GM18868 (cell line): ENCODE results near the gene TGM5.
"Not testable (repeated sequence)": the region's sequence is repeated elsewhere in the genome, so short reads cannot be mapped to it uniquely, and the experiment has no call there.

ENCODE experiments used
- ATAC-seq: cut with Tn5 transposase; IDR thresholded peaks from one replicate; pipeline ENCODE4 v1.9.1; 2021; ENCODE audit warnings: mild to moderate bottlenecking, moderate library complexity; ENCODE audit not compliant: unreplicated experiment

TGM5 gene

DNA sequence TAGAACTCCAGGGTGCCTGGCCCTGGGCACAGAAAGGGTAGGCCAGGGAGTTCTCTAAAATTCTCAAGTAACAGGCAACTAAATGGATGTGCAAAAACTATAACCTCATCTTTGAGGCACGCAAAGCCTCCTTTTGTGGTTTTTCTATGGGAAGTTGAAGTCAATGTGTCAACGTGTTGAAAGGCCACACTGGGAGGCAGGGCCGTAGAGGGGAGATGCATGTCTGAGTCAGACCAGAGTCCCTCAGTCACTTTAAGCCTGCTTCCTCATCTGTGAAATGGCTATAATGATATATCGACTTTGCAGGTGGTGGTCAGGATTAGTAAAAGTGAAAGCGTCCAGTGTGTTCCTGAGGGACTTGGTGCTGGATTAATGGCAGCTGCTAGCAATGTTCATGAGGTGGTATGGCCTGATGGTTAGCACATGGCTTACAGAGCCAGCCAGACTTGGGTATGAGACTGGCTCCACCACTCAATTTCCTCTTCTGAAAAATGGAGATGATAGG, 17.0 kb downstream of the TGM5 start:
- peak; percentile 52 for ATAC-seq

DNA sequence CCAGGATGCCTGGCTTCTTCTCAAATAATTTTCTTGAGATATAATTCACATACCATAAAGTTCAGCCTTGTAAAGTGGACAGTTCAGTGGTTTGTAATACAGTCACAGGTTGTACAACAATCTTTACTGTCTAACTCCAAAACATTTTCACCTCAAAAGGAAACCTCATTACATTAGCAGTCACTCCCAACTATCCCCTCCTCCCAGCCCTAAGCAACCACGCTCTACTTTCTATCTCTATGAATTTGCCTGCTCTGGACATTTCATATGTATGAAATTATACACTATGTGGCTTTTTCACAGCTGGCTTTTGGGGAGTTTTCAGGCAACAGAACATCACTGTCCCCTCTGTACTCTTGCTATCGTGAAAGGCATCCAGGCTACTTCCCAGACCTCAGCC, 17.5 kb downstream of the TGM5 start:
- ATAC-seq = peak; percentile 2

DNA sequence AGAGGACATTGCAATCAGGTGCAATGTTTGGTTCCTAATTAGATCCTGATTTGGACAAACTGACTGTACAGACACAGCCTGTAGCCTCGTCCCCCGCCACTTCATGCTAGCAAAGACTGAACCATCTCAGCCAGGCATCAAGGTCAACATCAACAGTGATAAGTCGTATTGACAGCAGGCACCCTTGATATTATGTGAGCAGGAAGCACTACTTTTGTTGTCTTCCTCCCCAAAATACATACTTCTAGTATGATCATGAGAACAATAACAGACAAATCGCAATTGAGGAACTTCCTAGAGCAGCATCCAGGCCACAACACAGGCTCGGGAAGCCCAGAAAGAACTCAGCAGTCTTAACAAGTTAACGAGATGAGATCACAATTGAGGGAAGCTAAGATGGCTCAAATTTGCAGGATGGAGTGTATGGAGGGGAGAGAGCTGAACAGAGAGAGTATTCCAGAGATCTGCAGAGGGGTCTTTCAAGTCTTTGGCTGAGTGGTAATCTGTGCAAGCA, 20.4 kb downstream of the TGM5 start:
- ATAC-seq = no peak

DNA sequence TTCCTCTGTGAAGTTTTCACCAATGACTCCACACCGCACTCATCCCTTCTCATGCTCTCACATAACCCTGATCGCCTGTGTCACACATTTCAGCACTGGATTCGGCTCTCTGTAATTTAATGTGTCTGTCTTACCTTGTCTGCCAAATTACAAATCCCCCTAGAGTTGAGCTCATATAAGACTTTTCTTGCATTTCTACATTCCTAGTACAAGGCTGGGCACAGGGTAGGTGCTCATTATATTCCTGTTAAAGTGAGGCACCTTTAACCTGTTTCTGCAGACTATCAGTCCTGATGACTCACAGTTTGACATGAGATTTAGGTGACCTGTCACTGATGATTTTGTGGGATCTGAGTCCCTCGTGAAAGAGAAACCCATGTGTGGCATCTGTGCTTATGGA, 22.6 kb downstream of the TGM5 start:
- ATAC-seq = no peak

DNA sequence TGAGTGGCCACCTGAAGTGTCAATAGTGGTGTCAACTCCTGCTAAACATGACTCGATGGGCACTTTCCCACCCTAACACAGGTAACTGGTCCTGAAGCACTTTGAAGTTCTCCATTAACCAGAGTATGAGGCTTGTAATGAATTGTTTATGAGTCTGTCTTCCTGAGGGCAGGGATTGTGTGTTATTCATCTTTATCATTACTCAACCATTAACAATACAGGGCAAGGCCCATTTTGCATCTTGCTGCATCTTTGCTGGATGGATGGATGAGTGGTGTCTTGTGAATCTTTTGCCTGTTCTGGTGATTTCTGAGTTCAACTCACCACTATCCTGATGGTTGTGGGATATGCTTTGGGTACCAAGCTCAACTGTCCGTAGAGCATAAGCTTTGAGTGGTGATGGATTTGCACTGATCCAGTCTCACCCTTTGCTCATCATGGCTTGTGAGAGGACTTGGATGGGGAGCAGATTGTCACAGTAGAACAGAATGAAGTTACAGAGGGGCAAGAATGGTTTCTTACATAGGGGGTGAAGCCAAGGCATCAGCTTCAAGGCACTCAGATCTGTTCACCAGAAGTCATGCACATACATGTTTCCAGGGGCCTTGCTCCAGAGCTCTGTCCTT, 23.6 kb downstream of the TGM5 start:
- ATAC-seq = no peak

DNA sequence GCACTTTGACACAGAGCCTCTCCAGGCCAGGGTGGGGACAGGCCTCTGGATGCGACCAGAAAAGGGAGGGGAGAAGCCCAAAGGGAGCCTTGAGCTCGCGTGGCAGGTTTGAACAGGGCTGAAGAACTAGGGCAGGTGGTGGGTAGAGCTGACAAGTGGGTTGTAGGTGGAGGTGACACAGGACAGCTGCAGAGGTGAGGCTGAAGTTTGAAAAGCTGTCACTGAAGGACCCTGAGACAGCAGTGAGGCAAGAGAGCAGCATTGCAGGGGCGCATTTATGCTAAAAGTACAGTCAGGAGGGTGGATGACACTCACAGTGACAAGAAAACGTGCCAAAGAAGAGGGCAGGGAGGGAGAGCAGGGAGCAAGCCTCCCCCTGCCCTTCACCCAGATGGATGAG, 24.1 kb downstream of the TGM5 start:
- ATAC-seq = no peak

DNA sequence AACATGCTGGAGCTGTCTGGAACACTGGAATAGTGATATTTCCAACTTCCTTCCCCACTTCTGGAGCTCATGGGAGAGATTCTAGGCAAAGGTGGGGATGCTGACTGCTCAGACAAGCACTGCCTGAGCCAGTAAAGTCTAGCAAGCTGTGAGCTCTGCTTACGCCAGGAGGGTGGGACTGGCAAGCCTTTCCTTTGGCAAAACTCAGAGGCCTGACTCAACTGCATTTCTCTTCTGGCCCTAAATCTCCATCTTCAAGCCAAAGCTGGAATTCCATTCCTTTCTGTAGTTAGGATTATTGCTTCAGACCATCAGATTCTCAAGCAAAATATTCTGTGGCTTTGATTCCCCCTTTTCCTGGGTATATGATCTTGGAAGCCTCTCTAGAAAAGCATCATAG, 25.6 kb downstream of the TGM5 start:
- no peak for ATAC-seq

DNA sequence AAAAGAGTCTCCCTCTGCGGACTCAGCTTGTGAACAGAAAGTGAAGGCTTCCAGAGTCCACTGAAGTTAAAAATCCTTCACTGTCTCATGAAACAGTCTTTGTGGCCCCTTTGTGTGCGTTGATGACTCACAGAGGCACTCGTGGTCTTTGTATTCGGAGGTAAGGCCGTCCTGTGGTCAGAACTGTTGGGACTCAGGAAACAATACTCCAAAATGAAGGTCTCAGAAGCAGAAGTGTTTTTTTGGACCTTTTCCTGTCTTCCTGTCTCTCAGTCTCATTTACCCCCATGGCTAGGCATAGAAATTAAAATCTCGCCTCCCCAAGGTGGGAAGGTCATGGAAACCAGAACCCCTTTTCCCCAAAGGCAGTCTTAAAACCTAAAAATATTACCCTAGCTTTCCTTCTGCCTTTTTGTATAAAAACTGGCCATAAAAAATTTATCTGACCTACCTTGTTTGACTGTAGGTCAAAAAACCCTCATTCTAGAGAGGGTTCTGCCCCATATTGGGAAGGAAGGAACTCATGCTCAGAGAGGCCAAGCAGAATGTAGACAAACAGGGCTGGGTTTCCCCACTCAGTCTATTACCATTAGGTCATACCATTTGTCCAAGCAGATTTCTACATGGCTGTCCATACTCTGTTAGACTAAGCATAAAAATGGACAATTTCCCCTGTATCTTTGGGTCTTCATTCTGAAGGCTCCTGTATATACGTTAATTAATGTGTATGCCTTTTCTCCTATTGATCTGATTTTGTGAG, 26.8 kb downstream of the TGM5 start:
- ATAC-seq = peak; percentile 47

DNA sequence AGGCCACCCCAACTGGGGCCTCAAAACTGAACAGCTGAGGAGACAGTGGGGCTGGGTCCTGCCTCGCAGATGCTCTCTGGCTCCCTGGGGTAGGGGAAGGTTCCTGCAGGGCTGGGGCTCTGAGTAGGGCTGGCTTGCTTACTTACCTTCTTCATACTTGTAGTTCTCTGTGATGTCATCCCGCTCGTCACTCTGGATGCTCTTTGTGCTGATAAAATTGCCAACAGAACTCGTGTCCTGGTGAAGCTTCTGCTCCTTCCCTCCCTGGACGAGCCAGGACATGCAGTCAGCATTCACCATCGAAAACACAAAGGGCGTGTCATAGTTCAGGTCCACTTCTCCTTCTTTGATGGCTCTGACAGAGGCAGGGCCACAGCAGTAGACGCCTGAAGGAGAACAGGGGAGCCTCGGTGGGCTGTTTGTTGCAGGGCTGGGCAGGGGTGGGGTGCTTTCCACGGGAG, 28.0 kb downstream of the TGM5 start:
- no peak for ATAC-seq

DNA sequence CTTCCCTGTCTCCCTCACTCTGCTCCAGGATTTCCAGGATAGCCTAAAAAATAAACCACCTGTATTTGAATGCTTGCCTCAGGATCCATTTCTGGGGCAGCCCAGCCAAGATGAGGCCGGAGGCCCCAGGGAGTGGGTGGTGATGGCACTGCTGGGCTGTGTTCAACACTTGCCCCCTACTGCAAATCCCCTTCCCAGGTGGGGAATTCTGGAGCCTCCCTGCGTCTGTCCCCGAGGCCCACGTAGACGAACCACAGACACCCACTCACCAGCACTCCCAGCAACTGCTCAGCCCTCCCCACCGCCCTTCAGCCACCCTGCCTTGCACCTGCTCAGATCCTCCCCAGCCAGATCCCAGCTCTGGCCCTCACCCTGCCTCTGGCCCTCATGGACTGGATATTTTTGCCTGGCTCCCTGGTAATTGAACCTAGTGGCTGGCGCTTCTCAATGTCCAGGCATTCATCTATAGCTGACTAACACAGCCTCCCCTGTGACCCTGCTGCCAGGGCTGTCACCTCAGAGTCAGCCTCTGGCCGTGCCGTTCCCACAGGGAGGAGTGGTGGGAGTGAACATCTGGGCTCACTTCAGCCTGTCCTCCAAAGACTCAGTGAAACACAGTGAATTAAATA, 28.8 kb downstream of the TGM5 start:
- ATAC-seq = no peak

DNA sequence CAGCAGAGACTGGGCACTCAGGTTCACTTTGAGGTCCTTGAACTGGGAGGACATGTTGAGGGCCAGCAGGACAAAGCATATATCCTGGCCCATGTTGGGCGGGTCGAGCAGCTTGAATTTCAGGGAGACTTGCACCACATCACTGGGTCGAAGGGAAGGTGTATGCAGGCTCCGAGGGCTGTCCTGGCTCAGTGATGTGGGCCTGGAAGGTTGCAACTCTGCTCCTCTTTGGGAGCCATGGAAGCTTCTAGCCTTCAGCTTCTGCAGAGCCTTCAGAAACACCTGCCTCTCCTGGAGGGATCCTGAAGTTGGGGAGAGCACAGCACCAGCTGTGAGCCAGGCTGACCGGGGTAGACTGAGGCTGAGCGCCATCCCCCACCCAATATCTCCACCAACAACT, 31.2 kb downstream of the TGM5 start:
- ATAC-seq = no peak

DNA sequence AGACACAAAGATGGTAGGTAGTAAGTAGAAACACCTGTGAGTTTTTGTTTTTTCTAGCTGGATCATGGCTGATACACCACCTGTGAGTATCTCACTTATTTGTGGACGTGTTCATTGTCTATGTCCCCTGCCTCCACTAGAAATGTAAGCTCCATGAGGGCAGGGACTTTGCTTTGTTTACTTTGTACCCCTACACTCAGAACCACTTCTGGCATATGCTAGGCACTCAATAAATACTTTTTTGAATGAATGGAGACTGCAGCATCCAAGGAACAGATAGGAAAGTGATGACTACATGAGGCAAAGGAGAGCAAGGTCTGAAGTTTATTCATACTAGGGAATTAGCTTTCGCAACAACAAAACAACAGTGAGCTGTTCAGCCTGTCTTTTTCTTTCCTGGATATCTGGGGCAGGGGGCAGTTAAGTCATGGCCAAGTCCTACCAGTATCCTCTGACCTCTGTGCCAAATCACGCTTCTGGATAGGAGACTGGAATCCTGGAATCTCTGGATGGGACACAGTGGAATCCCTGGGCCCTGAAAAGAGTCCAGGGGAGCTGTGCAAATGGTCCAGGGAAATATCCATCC, 34.3 kb downstream of the TGM5 start:
- no peak for ATAC-seq

DNA sequence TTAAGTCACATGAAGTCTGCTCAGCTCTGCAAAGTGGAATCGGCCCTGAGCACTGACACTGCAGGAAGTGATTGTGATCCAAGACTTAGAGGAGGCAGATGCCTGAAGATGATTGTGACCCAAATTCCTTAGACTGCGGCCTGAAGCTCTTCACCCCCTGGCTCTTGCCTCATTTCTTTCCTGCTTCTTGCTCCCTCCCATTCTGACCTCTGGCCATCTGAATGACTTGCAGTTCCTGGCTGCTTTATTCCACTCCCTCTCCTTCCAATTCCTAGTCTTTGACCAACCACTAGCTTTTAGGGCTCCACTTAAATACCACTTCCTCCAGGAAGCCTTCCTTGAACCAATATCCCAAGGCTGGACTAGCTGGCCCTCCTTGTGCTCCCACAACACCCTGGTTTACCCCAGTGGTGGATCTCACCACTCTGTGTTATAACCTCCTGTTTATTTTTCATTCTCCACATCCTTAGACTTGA, 36.0 kb downstream of the TGM5 start:
- ATAC-seq = no peak

DNA sequence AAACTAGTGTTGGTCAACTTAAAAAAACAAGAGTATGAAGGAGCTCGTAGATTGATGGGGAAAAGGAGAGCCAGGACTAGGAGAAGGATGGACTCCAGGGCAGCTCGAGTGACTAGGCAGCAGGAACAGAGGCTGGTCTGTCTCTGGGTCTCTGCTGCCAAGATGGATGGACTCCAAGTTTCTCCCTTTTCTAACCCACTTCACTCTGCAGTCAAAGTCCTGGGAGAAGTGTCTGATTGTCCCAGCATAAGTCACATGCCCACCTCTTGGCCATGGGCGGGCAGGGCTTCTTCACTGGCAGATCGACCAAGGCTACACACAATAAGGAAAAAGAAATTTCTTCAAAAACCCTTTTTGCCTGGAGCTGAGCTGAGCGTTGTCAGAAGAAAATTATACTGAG, 36.8 kb downstream of the TGM5 start:
- ATAC-seq = no peak

DNA sequence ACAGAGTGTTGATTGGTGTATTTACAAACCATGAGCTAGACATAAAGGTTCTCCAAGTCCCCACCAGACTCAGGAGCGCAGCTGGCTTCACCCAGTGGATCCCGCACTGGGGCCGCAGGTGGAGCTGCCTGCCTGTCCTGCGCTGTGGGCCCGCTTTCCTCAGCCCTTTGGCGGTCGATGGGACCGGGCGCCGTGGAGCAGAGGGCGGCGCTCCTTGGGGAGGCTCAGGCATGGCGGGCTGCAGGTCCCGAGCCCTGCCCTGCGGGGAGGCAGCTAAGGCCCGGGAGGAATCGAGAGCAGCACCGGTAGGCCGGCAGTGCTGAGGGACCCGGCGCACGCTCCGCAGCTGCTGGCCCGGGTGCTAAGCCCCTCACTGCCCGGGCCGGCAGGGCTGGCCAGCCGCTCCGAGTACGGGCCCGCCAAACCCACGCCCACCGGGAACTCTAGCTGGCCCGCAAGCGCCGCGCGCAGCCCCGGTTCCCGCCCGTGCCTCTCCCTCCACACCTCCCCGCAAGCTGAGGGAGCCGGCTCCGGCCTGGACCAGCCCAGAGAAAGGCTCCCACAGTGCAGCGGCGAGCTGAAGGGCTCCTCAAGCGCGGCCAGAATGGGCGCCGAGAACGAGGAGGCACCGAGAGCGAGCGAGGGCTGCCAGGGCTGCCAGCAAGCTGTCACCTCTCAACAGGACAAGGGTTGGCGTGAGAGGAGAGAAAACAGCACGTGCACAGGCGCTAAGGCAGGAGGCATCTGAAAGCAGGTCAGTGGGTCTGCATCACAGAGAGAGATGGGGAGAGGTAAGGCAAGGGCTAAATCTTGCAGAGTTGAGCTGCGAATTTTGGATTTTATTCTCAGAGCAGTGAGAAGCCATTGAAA, 40.1 kb downstream of the TGM5 start:
- no peak for ATAC-seq

DNA sequence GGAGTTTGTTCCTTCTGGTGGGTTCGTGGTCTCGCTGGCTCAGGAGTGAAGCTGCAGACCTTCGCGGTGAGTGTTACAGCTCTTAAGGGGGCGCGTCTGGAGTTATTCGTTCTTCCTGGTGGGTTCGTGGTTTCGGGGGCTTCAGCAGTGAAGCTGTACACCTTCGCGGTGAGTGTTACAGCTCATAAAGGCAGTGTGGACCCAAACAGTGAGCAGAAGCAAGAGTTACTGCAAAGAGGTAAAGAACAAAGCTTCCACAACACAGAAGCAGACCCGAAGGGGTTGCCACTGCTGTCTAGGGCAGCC, 40.8 kb downstream of the TGM5 start:
- not testable (repeated sequence) for ATAC-seq

DNA sequence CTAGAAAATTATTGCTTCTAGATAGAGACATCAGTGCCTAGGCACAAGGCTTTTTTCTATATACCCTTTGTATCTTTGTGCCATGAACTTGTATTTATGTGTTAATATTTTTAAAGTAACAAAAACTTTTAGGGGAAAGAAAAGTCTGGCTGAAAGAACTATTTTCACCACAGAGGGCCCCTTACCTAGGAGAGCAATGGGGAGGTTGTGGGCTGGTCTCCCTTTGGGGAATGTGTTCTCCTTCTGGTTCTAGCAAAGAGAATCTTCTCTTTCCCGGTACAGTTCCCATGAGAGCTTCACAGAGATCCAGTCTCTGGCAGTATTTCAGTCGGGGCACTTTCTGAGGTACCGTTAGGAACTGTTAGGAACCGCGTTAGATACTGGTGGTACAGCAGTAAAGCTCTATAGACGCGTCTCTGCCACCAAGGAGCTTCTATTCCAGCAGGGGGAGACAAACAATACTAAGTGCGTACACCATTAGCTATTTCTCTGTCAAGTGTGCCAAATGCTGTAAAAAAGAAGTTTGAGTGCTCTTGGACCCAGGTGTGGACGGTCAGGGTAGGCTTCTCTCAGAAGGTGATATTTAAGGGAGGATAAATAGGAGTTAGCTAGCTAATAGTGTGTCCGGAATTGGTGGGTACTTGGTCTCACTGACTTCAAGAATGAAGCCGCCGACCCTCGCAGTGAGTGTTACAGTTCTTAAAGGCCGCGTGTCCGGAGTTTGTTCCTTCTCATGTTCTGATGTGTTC, 41.4 kb downstream of the TGM5 start:
- ATAC-seq = peak; percentile 50

DNA sequence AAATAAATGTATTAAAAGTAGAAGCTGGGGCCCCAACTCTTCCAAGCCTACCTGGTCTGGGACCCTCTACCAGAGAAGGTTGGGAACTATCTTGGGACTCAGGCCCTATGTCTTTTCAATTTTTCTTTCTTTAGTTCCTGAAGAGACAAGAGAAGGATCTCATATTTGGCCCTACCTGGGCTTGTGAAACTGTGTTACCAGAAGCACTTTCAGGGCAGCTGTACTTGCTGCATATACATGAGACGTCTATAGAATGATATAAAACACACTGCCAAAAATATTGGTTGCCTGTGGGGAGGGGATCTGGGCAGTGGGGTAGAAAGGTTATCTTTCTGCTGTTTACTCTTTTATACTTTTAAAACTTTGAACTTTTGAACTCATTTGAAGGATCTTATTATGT, 45.3 kb downstream of the TGM5 start:
- no peak for ATAC-seq

DNA sequence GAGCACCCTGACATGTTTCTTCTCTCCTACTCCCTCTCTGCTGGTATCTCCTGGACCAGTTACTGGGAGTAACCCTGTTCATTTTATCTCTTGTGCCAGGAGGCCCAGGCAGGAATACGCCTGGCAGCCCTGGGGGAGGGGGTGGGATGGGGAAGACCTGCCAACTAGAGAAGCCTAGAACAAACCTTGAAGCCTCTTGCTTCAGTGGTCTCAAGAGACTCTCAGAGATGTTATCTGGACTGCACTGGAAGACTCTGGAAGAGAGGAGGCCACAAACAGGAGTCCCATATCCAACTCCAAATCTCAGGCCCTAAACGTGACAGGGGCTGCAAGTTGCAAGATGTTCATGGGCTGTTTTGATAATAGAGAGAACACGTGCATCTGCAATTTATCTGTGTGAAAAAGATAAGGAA, 45.7 kb downstream of the TGM5 start, which contains the start of gene EPB42:
Gene EPB42 (minus strand): TSS at position 28 of the 413 bp plus-strand sequence. CDS start 193 bp downstream, outside the sequence.
- ATAC-seq = no peak
